PFSK-1 (cell line): Measurements from ENCODE around the gene DNAAF1.

Experiments used
- FOXP2 ChIP-seq: optimal IDR thresholded peaks from 2 replicates; pipeline ENCODE3; 2011; ENCODE audit warnings: borderline replicate concordance, control low read depth, inconsistent platforms; ENCODE audit not compliant: insufficient read depth; ENCODE audit errors: extremely low read length, extremely low read depth
- POLR2AphosphoS5 ChIP-seq: IDR thresholded peaks from 2 replicates; pipeline ENCODE4 v1.6.1; 2012; ENCODE audit warnings: low read depth, mild to moderate bottlenecking, control low read depth, low read length, moderate library complexity
- REST ChIP-seq, 2 experiments: IDR thresholded peaks; 2 replicates each; pipeline versions ENCODE4 v1.6.1 to v1.8.0; 2011 to 2012; ENCODE audit warnings: low read depth in 2 of 2, low read length in 2 of 2, control low read depth in 1 of 2, inconsistent platforms in 1 of 2, mild to moderate bottlenecking in 1 of 2, moderate library complexity in 1 of 2; ENCODE audit not compliant: insufficient read depth in 1 of 2
- SIN3A ChIP-seq: IDR thresholded peaks from 2 replicates; pipeline ENCODE4 v1.6.1; 2012; ENCODE audit warnings: mild to moderate bottlenecking, low read length, moderate library complexity, borderline replicate concordance; ENCODE audit not compliant: insufficient read depth
- TAF1 ChIP-seq: IDR thresholded peaks from 2 replicates; pipeline ENCODE4 v1.6.1; 2012; ENCODE audit warnings: low read length, control low read depth, borderline replicate concordance; ENCODE audit not compliant: insufficient read depth

GRCh38 chr16:84116720-84117493 is 28.2 kb upstream of the DNAAF1 start, which contains the start of gene MBTPS1:
- TF ChIP-seq FOXP2 (peak; percentile 91), REST (IDR thresholded peaks at IDR 0.05; ENCODE audit: insufficient read depth in 1 of 2, low read depth in 2 of 2, low read length in 2 of 2) (0 out of 4 replicates have a peak, but pooled peaks of 1 of the 2 experiments have one; percentile 40), TAF1 (no peak), POLR2AphosphoS5 (peak; percentile 80), SIN3A (peak; percentile 42; the same call in 1 of the 2 replicates)
